Endothelial cell of umbilical vein (primary cell): ENCODE results near the gene TLR1. TPM values are rescaled to one million over a fixed set of nuclear protein-coding genes. Genes with fewer than 3 reads are reported as not detected.

Source experiments
- BruUV-seq: library from RNA; stranded (reverse); fragments of 400-500 nt; replicated peaks from 2 replicates; lab custom pipeline; 2021; lab: Mats Ljungman, UMichigan
- CTCF ChIA-PET: fragments of 300-600, 350-600 bp; sonication (Branson Sonifier 250); formaldehyde crosslinking; loops from one replicate; lab custom pipeline; 2021; ENCODE audit warnings: antibody characterized with exemption, inconsistent platforms; lab: Charles Lee
- POLR2A ChIA-PET: fragments of 300-600, 350-600 bp; sonication (Branson Sonifier 250); formaldehyde crosslinking; loops from one replicate; lab custom pipeline; 2021; ENCODE audit warnings: antibody characterized with exemption, inconsistent platforms; lab: Charles Lee
- DNase-seq: peaks from one replicate; pipeline ENCODE4 v3.0.0-alpha.2; 2011; ENCODE audit warnings: low read depth, low spot score
- FAIRE-seq: peaks from 2 replicates; lab custom pipeline; 2011; peaks lifted over from hg19 to GRCh38; lab: Jason Lieb, UNC
- H2AFZ ChIP-seq: 2 replicates; pipeline ENCODE4 v1.6.0; 2012; ENCODE audit warnings: low read depth, low read length, control low read depth, inconsistent platforms
- H3K27ac ChIP-seq: 2 replicates; pipeline ENCODE4 v1.5.1; 2011; ENCODE audit warnings: low read depth, mild to moderate bottlenecking, control low read depth, low read length, moderate library complexity; ENCODE audit not compliant: insufficient read depth
- H3K27me3 ChIP-seq, 2 experiments: 2 replicates each; pipeline versions ENCODE4 v1.6.0 to v1.6.1; 2011; ENCODE audit warnings: low read length in 2 of 2, mixed read lengths in 1 of 2; ENCODE audit not compliant: control insufficient read depth in 2 of 2, insufficient read depth in 2 of 2
- H3K36me3 ChIP-seq, 2 experiments: 2 replicates in 1 of 2; 3 replicates in 1 of 2; pipeline ENCODE4 v1.5.1; 2011; ENCODE audit warnings: low read length in 2 of 2, mild to moderate bottlenecking in 1 of 2, moderate library complexity in 1 of 2; ENCODE audit not compliant: control insufficient read depth in 2 of 2, insufficient read depth in 2 of 2; ENCODE audit errors: extremely low read depth in 1 of 2
- H3K4me1 ChIP-seq: 3 replicates; pipeline ENCODE4 v1.5.1; 2011; ENCODE audit warnings: mild to moderate bottlenecking, low read length; ENCODE audit not compliant: control insufficient read depth, insufficient read depth; ENCODE audit errors: extremely low read depth
- H3K4me2 ChIP-seq: 2 replicates; pipeline ENCODE4 v1.6.1; 2011; ENCODE audit warnings: low read length, control low read depth, mixed read lengths; ENCODE audit not compliant: insufficient read depth
- H3K4me3 ChIP-seq, 3 experiments: fragments of 200-600 bp in 1 of 3; sonication (generic), shearing (Covaris generic) in 1 of 3; replicated peaks in 1 of 3; 2 replicates each; pipeline ENCODE4 v1.5.1; 2011 to 2016; ENCODE audit warnings: control low read depth in 3 of 3, low read length in 3 of 3, mild to moderate bottlenecking in 2 of 3, inconsistent platforms in 1 of 3, low read depth in 1 of 3, moderate library complexity in 1 of 3; ENCODE audit not compliant: insufficient read depth in 1 of 3
- H3K79me2 ChIP-seq: 2 replicates; pipeline ENCODE4 v1.6.0; 2012; ENCODE audit warnings: low read length, inconsistent platforms; ENCODE audit not compliant: control insufficient read depth, insufficient read depth
- H3K9ac ChIP-seq: replicated peaks from 2 replicates; pipeline ENCODE3; 2011; ENCODE audit warnings: low read length, control low read depth; ENCODE audit not compliant: insufficient read depth; ENCODE audit errors: extremely low read depth
- H3K9me1 ChIP-seq: replicated peaks from 3 replicates; pipeline ENCODE4 v1.6.0; 2011; ENCODE audit warnings: mild to moderate bottlenecking, low read length; ENCODE audit not compliant: control insufficient read depth, insufficient read depth; ENCODE audit errors: extremely low read depth
- H3K9me3 ChIP-seq: replicated peaks from 2 replicates; pipeline ENCODE4 v1.5.1; 2012; ENCODE audit warnings: low read length, inconsistent platforms; ENCODE audit not compliant: control insufficient read depth, insufficient read depth
- H4K20me1 ChIP-seq: replicated peaks from 2 replicates; pipeline ENCODE3; 2011; ENCODE audit warnings: mild to moderate bottlenecking, low read length; ENCODE audit not compliant: control insufficient read depth, insufficient read depth; ENCODE audit errors: extremely low read depth
- EZH2 ChIP-seq: IDR thresholded peaks from 2 replicates; pipeline ENCODE4 v1.6.1; 2012; ENCODE audit warnings: borderline replicate concordance, low read depth, mild to moderate bottlenecking, moderate library complexity, low read length, inconsistent platforms; ENCODE audit not compliant: severe bottlenecking
- FOS ChIP-seq: IDR thresholded peaks from 2 replicates; pipeline ENCODE4 v1.6.1; 2011; ENCODE audit warnings: mild to moderate bottlenecking, low read length, moderate library complexity, borderline replicate concordance; ENCODE audit not compliant: insufficient read depth
- GATA2 ChIP-seq: IDR thresholded peaks from 2 replicates; pipeline ENCODE4 v1.7.0; 2011; ENCODE audit warnings: low read depth, mild to moderate bottlenecking, moderate library complexity, mixed read lengths, low read length; ENCODE audit not compliant: insufficient read length, insufficient read depth
- JUN ChIP-seq: IDR thresholded peaks from 2 replicates; pipeline ENCODE4 v1.6.1; 2011; ENCODE audit warnings: borderline replicate concordance, low read depth; ENCODE audit not compliant: insufficient read length, insufficient read depth
- MYC ChIP-seq: IDR thresholded peaks from one replicate; pipeline ENCODE4 v1.6.1; 2011; ENCODE audit warnings: mild to moderate bottlenecking, low read depth, low read length
- POLR2A ChIP-seq: IDR thresholded peaks from 2 replicates; pipeline ENCODE4 v1.6.1; 2012; ENCODE audit warnings: low read depth, mild to moderate bottlenecking, control low read depth, low read length
- POLR2AphosphoS5 ChIP-seq: IDR thresholded peaks from 2 replicates; pipeline ENCODE4 v1.6.1; 2012; ENCODE audit warnings: low read depth, mild to moderate bottlenecking, control low read depth, low read length, moderate library complexity; ENCODE audit not compliant: insufficient read depth
- dilution Hi-C: fragments of 300-500 bp; cut with MboI; formaldehyde crosslinking; loops from one replicate; pipeline ENCODE4 v1.15.0; 2019; ENCODE audit warnings: low sequenced_read_pairs; ENCODE audit not compliant: extremely low pct_ligation_motif_present
- intact Hi-C: fragments of 100-400 bp; cut with micrococcal nuclease; formaldehyde crosslinking; loops from one replicate; pipeline ENCODE4 v1.10.0; 2022
- polyA plus RNA-seq, 4 experiments: library from polyadenylated mRNA; depleted of rRNA in 3 of 4; stranded (reverse) in 3 of 4; unstranded in 1 of 4; fragments of >200 nt; gene quantifications; 2 replicates each; pipeline versions ENCODE4 v1.2.1 to v1.2.3, GENCODE V29; 2011 to 2012; ENCODE audit warnings: missing spikeins in 1 of 4
- total RNA-seq: library from RNA; stranded (reverse); gene quantifications from 2 replicates; pipeline ENCODE4 v1.2.3, GENCODE V29; 2021
- TF ChIP-seq, protein P1 (sequence below), 2 donors: IDR thresholded peaks; 1 replicate in 1 of 2; 2 replicates in 1 of 2; pipeline ENCODE4 v1.5.1; 2011; ENCODE audit warnings: low read length in 2 of 2, mild to moderate bottlenecking in 2 of 2, moderate library complexity in 2 of 2, control low read depth in 1 of 2, inconsistent platforms in 1 of 2, low read depth in 1 of 2; ENCODE audit not compliant: insufficient read depth in 1 of 2; ENCODE audit errors: extremely low read depth in 1 of 2
- TF ChIP-seq, protein P2 (sequence below): IDR thresholded peaks from 2 replicates; pipeline ENCODE4 v1.6.1; 2011; ENCODE audit not compliant: insufficient read depth, insufficient read length

Gene TLR1
- total and polyA plus RNA-seq, 2 donors (not counting 3 experiments of a cell fraction or from before 2014, with no cell fraction given), result 0.81 to 2.7 TPM

DNA sequence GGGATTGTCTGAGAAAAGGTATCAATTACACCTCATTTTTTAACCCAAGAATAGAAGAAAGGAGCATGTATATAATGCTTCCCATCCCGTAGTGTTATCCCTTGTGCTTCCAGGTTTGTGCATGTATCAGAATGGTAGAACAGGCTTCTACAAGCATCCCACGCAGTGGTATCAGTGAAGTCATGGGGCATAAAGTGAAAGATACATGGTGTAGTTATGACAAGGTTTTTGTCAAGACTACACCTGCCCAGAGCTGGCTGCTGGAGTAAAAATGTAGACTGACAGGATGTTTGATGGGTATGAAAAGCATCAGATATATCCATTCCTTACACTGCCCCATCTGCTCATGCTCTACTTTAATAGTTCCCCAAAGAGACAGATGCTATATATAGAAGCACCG, 9.5 kb downstream of the TLR1 start:
- Histone ChIP-seq H3K4me1 (no peaks in the 10 kb centered on the region), H3K4me3 (no peak overlapping the region), H3K36me3 (no peaks in the 10 kb centered on the region), H3K9me3 (no peaks in the 10 kb centered on the region), H4K20me1 (no peaks in the 10 kb centered on the region), H3K79me2 (no peaks in the 10 kb centered on the region), H2AFZ (no peak overlapping the region), H3K4me2 (no peak overlapping the region), H3K27ac (no peak overlapping the region), H3K27me3 (no peaks in the 10 kb centered on the region), H3K9me1 (no peaks in the 10 kb centered on the region), H3K9ac (no peak overlapping the region)
- POLR2A ChIA-PET, result no interaction called here
- no TSS peak for BruUV-seq
- CTCF ChIA-PET, result interaction anchor here (1.3 to 3.9 kb wide), 3 partner anchors 9 to 66 kb away, joined by 3 to 26 read pairs (median 15); partner anchors contain the start of genes TLR1 and TLR10
- DNase-seq (no peak), FAIRE-seq (no peak)
- dilution Hi-C loops (no loop called here), intact Hi-C loops (no loop called here)
- TF ChIP-seq POLR2AphosphoS5 (no peak), JUN (no peak), GATA2 (no peak), POLR2A (no peak), FOS (no peak), EZH2 (no peak), MYC (no peak)
- TF ChIP-seq, protein P1, sequence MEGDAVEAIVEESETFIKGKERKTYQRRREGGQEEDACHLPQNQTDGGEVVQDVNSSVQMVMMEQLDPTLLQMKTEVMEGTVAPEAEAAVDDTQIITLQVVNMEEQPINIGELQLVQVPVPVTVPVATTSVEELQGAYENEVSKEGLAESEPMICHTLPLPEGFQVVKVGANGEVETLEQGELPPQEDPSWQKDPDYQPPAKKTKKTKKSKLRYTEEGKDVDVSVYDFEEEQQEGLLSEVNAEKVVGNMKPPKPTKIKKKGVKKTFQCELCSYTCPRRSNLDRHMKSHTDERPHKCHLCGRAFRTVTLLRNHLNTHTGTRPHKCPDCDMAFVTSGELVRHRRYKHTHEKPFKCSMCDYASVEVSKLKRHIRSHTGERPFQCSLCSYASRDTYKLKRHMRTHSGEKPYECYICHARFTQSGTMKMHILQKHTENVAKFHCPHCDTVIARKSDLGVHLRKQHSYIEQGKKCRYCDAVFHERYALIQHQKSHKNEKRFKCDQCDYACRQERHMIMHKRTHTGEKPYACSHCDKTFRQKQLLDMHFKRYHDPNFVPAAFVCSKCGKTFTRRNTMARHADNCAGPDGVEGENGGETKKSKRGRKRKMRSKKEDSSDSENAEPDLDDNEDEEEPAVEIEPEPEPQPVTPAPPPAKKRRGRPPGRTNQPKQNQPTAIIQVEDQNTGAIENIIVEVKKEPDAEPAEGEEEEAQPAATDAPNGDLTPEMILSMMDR (IDR thresholded peaks at IDR 0.05; ENCODE audit: extremely low read depth in 1 of 2, insufficient read depth in 1 of 2, low read depth in 1 of 2, low read length in 2 of 2), result no peak
- TF ChIP-seq, protein P2, sequence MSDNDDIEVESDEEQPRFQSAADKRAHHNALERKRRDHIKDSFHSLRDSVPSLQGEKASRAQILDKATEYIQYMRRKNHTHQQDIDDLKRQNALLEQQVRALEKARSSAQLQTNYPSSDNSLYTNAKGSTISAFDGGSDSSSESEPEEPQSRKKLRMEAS, result no peak
